Uterine smooth muscle cell (primary cell): Measurements from ENCODE around the gene TMEM150C. TPM values are rescaled to one million over a fixed set of nuclear protein-coding genes. Genes with fewer than 3 reads are reported as not detected.

ENCODE experiments used
- total RNA-seq: library from RNA; depleted of rRNA; stranded (reverse); fragments of >200 nt; gene quantifications from 2 replicates; pipeline ENCODE4 v1.2.3, GENCODE V29; 2014

The TMEM150C gene
- 0.44 and 2.9 TPM in 2 replicates for total RNA-seq

GRCh38 chr4:82561786-82562563, at the start of gene TMEM150C:
TSS of gene TMEM150C (minus strand) at chr4:82561988. CDS start at chr4:82504657, 57,331 bp downstream.

Other genes starting within 250 kb of the TMEM150C start
- 28.7 and 45.3 TPM in 2 replicates for gene HNRNPD, start 188.0 kb downstream of the TMEM150C start, total RNA-seq
- gene HNRNPDL, start 131.5 kb downstream of the TMEM150C start, total RNA-seq: 176 and 265 TPM in 2 replicates
- 52.4 and 94.2 TPM in 2 replicates for gene ENOPH1, start 131.4 kb downstream of the TMEM150C start, total RNA-seq
- gene SCD5, start 236.8 kb upstream of the TMEM150C start, total RNA-seq: 3.7 and 9.2 TPM in 2 replicates